Measurements from ENCODE around the gene USP1.

Gene USP1

DNA sequence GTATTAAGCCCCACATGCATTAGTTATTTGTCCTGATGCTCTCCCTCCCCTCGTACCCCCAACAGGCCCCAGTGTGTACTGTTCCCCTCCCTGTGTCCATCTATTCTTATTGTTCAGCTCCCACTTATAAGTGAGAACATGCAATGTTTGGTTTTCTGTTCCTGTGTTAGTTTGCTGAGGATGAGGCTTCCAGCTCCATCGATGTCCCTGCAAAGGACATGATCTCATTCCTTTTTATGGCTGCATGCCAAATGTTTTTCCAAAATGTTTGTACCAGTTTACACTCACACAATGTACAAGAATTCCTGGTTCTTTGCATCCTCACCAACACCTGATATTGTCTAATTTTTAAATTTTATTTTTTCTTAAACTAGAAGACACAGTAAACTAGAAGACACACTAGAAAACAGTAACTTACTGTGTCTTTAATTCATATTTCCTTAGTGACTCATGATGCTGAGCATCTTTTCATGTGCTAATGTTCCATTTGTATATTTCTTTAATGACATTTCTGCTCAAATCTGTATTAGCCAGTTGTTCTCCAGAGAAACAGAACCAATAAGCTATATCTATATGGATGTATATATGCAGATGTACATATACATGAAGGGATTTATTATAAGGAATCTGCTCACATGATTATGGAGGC, 19.4 kb upstream of the USP1 start:
- Histone ChIP-seq H3F3A (ENCODE audit: insufficient read depth) (no peaks in the 10 kb centered on the region), H3K79me2 (ENCODE audit: insufficient read depth, low read length) (no peaks in the 10 kb centered on the region), H3K27me3 (ENCODE audit: low read length) (no peaks in the 10 kb centered on the region), H3K9me2 (replicated peaks; ENCODE audit: insufficient read depth, low read length) (no peaks in the 10 kb centered on the region), H3K4me3 (ENCODE audit: insufficient read depth, low read length, poor library complexity, severe bottlenecking) (no peak overlapping the region), H4K20me1 (ENCODE audit: low read depth, low read length) (no peaks in the 10 kb centered on the region), H2AFZ (ENCODE audit: low read depth, low read length, severe bottlenecking) (no peak overlapping the region), H3K9me3 (ENCODE audit: insufficient read depth, low read length) (no peaks in the 10 kb centered on the region), H3K27ac (ENCODE audit: low read depth, low read length) (no peak overlapping the region), H3K36me3 (ENCODE audit: low read length) (no peaks in the 10 kb centered on the region), H3K4me2 (ENCODE audit: low read depth, low read length, poor library complexity, severe bottlenecking) (no peak overlapping the region), H3K9ac (ENCODE audit: low read length) (no peak overlapping the region)
- no peak for TF ChIP-seq EZH2phosphoT487 (conservative IDR thresholded peaks at IDR 0.05; ENCODE audit: low read length)
- TF ChIP-seq, protein P1, sequence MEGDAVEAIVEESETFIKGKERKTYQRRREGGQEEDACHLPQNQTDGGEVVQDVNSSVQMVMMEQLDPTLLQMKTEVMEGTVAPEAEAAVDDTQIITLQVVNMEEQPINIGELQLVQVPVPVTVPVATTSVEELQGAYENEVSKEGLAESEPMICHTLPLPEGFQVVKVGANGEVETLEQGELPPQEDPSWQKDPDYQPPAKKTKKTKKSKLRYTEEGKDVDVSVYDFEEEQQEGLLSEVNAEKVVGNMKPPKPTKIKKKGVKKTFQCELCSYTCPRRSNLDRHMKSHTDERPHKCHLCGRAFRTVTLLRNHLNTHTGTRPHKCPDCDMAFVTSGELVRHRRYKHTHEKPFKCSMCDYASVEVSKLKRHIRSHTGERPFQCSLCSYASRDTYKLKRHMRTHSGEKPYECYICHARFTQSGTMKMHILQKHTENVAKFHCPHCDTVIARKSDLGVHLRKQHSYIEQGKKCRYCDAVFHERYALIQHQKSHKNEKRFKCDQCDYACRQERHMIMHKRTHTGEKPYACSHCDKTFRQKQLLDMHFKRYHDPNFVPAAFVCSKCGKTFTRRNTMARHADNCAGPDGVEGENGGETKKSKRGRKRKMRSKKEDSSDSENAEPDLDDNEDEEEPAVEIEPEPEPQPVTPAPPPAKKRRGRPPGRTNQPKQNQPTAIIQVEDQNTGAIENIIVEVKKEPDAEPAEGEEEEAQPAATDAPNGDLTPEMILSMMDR (IDR thresholded peaks at IDR 0.05; ENCODE audit: insufficient read depth, low read length, poor library complexity, severe bottlenecking), result no peak

DNA sequence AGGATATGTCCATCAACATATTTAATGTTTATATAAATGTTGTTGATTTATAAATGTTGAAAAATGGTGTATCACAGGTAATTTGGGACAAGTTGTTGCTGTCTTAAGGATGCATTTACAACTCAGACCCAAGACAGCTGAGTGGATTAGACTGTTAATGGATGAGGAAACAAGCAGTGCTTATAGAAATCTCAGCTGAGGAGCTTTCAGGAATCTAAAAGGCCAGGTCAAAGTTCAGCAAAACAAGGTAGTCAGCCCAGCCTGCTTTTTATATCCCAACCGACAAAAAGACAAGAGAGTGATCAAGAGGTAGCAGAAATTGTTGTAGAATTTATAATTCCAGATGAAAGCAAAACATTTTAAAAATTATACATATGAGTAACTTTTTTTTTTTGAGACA, 16.6 kb upstream of the USP1 start:
- Histone ChIP-seq H3K4me3 (ENCODE audit: insufficient read depth, low read length, poor library complexity, severe bottlenecking) (no peak overlapping the region), H4K20me1 (ENCODE audit: low read depth, low read length) (no peaks in the 10 kb centered on the region), H2AFZ (ENCODE audit: low read depth, low read length, severe bottlenecking) (no peak overlapping the region), H3K4me2 (ENCODE audit: low read depth, low read length, poor library complexity, severe bottlenecking) (no peak overlapping the region), H3K36me3 (ENCODE audit: low read length) (no peaks in the 10 kb centered on the region), H3K27ac (ENCODE audit: low read depth, low read length) (no peak overlapping the region), H3K9me2 (replicated peaks; ENCODE audit: insufficient read depth, low read length) (no peaks in the 10 kb centered on the region), H3K27me3 (ENCODE audit: low read length) (no peaks in the 10 kb centered on the region), H3K9ac (ENCODE audit: low read length) (no peak overlapping the region), H3K79me2 (ENCODE audit: insufficient read depth, low read length) (no peaks in the 10 kb centered on the region), H3K9me3 (ENCODE audit: insufficient read depth, low read length) (no peaks in the 10 kb centered on the region), H3F3A (ENCODE audit: insufficient read depth) (no peaks in the 10 kb centered on the region)
- no peak for TF ChIP-seq EZH2phosphoT487 (conservative IDR thresholded peaks at IDR 0.05; ENCODE audit: low read length)
- TF ChIP-seq, protein P1 (IDR thresholded peaks at IDR 0.05; ENCODE audit: insufficient read depth, low read length, poor library complexity, severe bottlenecking), result no peak

DNA sequence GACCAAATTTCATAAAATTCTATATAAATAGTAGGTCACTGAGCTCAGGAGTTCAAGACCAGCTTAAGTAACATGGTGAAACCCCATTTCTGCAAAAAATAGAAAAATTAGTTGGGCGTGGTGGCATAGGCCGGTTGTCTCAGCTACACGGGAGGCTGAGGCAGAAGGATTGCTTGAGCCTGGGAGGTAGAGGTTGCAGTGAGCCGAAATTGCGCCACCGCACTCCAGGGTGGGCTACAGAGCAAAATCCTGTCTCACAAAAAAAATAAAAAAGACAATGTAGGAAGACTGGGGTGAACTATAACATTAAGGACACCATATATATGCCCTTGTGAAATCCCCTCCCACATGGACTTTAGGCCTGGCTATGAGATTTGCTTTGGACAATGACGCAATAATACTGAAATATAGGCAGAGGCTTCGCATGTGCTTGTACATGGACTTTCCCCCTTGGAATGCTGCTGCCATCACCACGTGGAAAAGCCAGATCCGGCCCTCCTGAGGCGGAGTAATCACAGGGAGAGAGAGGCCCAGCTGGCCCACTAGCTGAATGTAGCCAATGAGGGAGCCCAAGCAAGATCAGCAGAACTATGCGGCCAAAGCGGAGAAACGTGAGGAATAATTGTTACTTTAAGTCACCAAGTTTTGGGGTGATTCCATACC, 13.1 kb upstream of the USP1 start:
- H3K27ac ChIP-seq (ENCODE audit: low read depth, low read length), result no peak overlapping the region

More for the DNA sequence above, 13.1 kb upstream of the USP1 start:
- no peaks in the 10 kb centered on the region for H3K9me2 ChIP-seq (replicated peaks; ENCODE audit: insufficient read depth, low read length)
- no peaks in the 10 kb centered on the region for H3F3A ChIP-seq (ENCODE audit: insufficient read depth)
- H2AFZ ChIP-seq (ENCODE audit: low read depth, low read length, severe bottlenecking), result no peak overlapping the region
- H3K27me3 ChIP-seq (ENCODE audit: low read length), result no peaks in the 10 kb centered on the region
- no peaks in the 10 kb centered on the region for H3K36me3 ChIP-seq (ENCODE audit: low read length)
- H3K4me3 ChIP-seq (ENCODE audit: insufficient read depth, low read length, poor library complexity, severe bottlenecking), result no peak overlapping the region
- no peaks in the 10 kb centered on the region for H3K9me3 ChIP-seq (ENCODE audit: insufficient read depth, low read length)
- H3K4me2 ChIP-seq (ENCODE audit: low read depth, low read length, poor library complexity, severe bottlenecking), result no peak overlapping the region
- TF ChIP-seq EZH2phosphoT487 (conservative IDR thresholded peaks at IDR 0.05; ENCODE audit: low read length), result no peak
- TF ChIP-seq, protein P1 (IDR thresholded peaks at IDR 0.05; ENCODE audit: insufficient read depth, low read length, poor library complexity, severe bottlenecking), result no peak
- no peaks in the 10 kb centered on the region for H4K20me1 ChIP-seq (ENCODE audit: low read depth, low read length)
- H3K9ac ChIP-seq (ENCODE audit: low read length), result no peak overlapping the region
- H3K79me2 ChIP-seq (ENCODE audit: insufficient read depth, low read length), result no peaks in the 10 kb centered on the region
